ENCODE measurements around the gene SGPL1. TPM values are rescaled to one million over a fixed set of nuclear protein-coding genes. Genes with fewer than 3 reads are reported as not detected.

SGPL1 gene
- total and polyA plus RNA-seq, 10 of the 15 experiments (the other 5 are each of a cell fraction or from before 2014, with no cell fraction given), result 4.9 to 20.7 (median 10.6) TPM

DNA sequence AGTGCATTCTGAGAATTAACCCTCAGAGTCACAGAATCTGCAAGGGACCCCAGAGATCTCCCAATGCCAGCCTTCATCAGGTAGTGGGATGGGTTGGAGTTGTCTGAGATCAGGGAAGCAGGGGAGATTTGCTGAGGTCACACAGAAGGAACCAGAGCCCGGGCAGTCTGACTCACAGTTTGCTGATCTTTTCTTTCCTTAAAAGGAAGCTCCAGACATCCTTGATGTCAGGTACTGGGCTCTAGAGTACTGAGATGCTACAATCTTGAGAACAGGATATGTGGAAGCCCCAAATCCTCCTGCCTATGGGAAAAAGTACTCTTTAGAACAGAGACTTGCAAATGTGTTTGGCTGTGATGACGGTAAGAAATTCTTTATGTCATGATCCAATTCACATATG is 31.3 kb upstream of the SGPL1 start:
- in situ Hi-C loops (cut with MboI) (no loop called here), intact Hi-C loops (cut with micrococcal nuclease; ENCODE audit: unreplicated experiment) (no loop called here)
- Histone ChIP-seq H3K9me3 (replicated peaks; ENCODE audit: control insufficient read depth, insufficient read depth, low read length) (no peaks in the 10 kb centered on the region), H3K9ac (ENCODE audit: control insufficient read depth, insufficient read depth, low read length) (no peak overlapping the region), H4K20me1 (ENCODE audit: control insufficient read depth, insufficient read depth) (no peaks in the 10 kb centered on the region), H3K27ac (ENCODE audit: control insufficient read depth, insufficient read depth) (no peak overlapping the region), H3K4me1 (ENCODE audit: control insufficient read depth, insufficient read depth, low read length) (no peaks in the 10 kb centered on the region), H3K27me3 (replicated peaks in 1 of 2; ENCODE audit: control insufficient read depth in 2 of 2, insufficient read depth in 2 of 2, low read length in 1 of 2) (no peaks in the 10 kb centered on the region; a peak in 2 of 4 replicates), H3K79me2 (ENCODE audit: control insufficient read depth, insufficient read depth, low read length) (no peaks in the 10 kb centered on the region), H3K4me3 (no peak overlapping the region), H3K36me3 (ENCODE audit: control insufficient read depth in 2 of 2, insufficient read depth in 2 of 2, low read length in 1 of 2) (no peaks in the 10 kb centered on the region), H2AFZ (ENCODE audit: control insufficient read depth, low read depth, low read length) (no peak overlapping the region), H3K4me2 (ENCODE audit: control insufficient read depth, insufficient read depth) (no peak overlapping the region)
- DNase-seq (ENCODE audit: low read depth, low spot score) (no peak), FAIRE-seq (no peak), ATAC-seq (no peak)
- BruUV-seq (replicated peaks), result no TSS peak
- SMC1A ChIA-PET (ENCODE audit: uncharacterized antibody, unreplicated experiment), result no interaction called here
- 20% methylated on average over 2 of the region's 2 CpGs for WGBS (ENCODE audit: insufficient coverage, insufficient replicate concordance, low lambda C conversion rate, missing lambda C conversion rate)
- CTCF ChIA-PET, result no interaction called here
- no peak for TF ChIP-seq IKZF2 (IDR thresholded peaks at IDR 0.05)
- TF ChIP-seq HDGF (IDR thresholded peaks at IDR 0.05), result no peak
- no peak for TF ChIP-seq ZNF217 (IDR thresholded peaks at IDR 0.05)
- TF ChIP-seq, protein P1, sequence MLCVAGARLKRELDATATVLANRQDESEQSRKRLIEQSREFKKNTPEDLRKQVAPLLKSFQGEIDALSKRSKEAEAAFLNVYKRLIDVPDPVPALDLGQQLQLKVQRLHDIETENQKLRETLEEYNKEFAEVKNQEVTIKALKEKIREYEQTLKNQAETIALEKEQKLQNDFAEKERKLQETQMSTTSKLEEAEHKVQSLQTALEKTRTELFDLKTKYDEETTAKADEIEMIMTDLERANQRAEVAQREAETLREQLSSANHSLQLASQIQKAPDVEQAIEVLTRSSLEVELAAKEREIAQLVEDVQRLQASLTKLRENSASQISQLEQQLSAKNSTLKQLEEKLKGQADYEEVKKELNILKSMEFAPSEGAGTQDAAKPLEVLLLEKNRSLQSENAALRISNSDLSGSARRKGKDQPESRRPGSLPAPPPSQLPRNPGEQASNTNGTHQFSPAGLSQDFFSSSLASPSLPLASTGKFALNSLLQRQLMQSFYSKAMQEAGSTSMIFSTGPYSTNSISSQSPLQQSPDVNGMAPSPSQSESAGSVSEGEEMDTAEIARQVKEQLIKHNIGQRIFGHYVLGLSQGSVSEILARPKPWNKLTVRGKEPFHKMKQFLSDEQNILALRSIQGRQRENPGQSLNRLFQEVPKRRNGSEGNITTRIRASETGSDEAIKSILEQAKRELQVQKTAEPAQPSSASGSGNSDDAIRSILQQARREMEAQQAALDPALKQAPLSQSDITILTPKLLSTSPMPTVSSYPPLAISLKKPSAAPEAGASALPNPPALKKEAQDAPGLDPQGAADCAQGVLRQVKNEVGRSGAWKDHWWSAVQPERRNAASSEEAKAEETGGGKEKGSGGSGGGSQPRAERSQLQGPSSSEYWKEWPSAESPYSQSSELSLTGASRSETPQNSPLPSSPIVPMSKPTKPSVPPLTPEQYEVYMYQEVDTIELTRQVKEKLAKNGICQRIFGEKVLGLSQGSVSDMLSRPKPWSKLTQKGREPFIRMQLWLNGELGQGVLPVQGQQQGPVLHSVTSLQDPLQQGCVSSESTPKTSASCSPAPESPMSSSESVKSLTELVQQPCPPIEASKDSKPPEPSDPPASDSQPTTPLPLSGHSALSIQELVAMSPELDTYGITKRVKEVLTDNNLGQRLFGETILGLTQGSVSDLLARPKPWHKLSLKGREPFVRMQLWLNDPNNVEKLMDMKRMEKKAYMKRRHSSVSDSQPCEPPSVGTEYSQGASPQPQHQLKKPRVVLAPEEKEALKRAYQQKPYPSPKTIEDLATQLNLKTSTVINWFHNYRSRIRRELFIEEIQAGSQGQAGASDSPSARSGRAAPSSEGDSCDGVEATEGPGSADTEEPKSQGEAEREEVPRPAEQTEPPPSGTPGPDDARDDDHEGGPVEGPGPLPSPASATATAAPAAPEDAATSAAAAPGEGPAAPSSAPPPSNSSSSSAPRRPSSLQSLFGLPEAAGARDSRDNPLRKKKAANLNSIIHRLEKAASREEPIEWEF (IDR thresholded peaks at IDR 0.05; ENCODE audit: insufficient replicate concordance, low read depth, low read length), result no peak
- TF ChIP-seq FOXM1 (IDR thresholded peaks at IDR 0.05; ENCODE audit: low read depth, low read length), result no peak
- no peak for TF ChIP-seq ZNF622 (IDR thresholded peaks at IDR 0.05)
- no peak for TF ChIP-seq BHLHE40 (IDR thresholded peaks at IDR 0.05; ENCODE audit: borderline replicate concordance in 1 of 2, low read depth in 2 of 2, low read length in 1 of 2)
- no peak for TF ChIP-seq ZSCAN29 (IDR thresholded peaks at IDR 0.05)
- POLR2A ChIA-PET, result no interaction called here
- RAD21 ChIA-PET (ENCODE audit: unreplicated experiment), result no interaction called here

Data from GM12878 (cell line).